Measurements from ENCODE around the gene GRB14. TPM values are rescaled to one million over a fixed set of nuclear protein-coding genes. Genes with fewer than 3 reads are reported as not detected.

GRB14 gene
- total and polyA plus RNA-seq, 2 of the 13 experiments (the other 11 are each of a cell fraction or from before 2014, with no cell fraction given), result 4.6 to 5.8 TPM

DNA sequence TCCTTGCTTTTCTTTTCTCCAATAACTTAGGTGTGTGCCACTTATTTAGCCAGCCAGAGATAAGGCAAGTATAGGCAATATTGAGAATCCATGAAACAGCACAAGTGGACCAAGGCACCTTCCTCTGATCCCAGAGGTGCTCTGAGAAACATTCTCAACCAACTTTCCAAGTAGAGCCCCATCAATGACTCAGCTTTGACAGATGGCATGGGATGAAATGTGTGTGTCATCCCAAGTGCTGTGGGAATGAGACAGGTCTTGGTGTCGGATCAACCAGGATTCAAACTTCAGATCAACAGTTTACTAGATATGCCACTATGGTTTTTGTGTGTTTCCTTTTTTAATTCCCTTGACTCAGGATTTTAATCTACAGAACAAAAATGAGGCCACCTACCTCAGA is 164.0 kb downstream of the GRB14 start (continued):
- TF ChIP-seq, protein P1, sequence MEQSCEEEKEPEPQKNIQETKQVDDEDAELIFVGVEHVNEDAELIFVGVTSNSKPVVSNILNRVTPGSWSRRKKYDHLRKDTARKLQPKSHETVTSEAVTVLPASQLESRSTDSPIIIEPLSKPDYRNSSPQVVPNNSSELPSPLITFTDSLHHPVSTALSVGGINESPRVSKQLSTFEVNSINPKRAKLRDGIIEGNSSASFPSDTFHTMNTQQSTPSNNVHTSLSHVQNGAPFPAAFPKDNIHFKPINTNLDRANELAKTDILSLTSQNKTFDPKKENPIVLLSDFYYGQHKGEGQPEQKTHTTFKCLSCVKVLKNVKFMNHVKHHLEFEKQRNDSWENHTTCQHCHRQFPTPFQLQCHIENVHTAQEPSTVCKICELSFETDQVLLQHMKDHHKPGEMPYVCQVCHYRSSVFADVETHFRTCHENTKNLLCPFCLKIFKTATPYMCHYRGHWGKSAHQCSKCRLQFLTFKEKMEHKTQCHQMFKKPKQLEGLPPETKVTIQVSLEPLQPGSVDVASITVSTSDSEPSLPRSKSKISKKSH (CRISPR knock-in tag; IDR thresholded peaks at IDR 0.05; ENCODE audit: borderline replicate concordance), result no peak
- TF ChIP-seq, protein P2, sequence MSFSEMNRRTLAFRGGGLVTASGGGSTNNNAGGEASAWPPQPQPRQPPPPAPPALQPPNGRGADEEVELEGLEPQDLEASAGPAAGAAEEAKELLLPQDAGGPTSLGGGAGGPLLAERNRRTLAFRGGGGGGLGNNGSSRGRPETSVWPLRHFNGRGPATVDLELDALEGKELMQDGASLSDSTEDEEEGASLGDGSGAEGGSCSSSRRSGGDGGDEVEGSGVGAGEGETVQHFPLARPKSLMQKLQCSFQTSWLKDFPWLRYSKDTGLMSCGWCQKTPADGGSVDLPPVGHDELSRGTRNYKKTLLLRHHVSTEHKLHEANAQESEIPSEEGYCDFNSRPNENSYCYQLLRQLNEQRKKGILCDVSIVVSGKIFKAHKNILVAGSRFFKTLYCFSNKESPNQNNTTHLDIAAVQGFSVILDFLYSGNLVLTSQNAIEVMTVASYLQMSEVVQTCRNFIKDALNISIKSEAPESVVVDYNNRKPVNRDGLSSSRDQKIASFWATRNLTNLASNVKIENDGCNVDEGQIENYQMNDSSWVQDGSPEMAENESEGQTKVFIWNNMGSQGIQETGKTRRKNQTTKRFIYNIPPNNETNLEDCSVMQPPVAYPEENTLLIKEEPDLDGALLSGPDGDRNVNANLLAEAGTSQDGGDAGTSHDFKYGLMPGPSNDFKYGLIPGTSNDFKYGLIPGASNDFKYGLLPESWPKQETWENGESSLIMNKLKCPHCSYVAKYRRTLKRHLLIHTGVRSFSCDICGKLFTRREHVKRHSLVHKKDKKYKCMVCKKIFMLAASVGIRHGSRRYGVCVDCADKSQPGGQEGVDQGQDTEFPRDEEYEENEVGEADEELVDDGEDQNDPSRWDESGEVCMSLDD (CRISPR knock-in tag; IDR thresholded peaks at IDR 0.05; ENCODE audit: borderline replicate concordance), result no peak
- no peak for TF ChIP-seq HES4 (CRISPR knock-in tag; IDR thresholded peaks at IDR 0.05; ENCODE audit: borderline replicate concordance)
- TF ChIP-seq, protein P3, sequence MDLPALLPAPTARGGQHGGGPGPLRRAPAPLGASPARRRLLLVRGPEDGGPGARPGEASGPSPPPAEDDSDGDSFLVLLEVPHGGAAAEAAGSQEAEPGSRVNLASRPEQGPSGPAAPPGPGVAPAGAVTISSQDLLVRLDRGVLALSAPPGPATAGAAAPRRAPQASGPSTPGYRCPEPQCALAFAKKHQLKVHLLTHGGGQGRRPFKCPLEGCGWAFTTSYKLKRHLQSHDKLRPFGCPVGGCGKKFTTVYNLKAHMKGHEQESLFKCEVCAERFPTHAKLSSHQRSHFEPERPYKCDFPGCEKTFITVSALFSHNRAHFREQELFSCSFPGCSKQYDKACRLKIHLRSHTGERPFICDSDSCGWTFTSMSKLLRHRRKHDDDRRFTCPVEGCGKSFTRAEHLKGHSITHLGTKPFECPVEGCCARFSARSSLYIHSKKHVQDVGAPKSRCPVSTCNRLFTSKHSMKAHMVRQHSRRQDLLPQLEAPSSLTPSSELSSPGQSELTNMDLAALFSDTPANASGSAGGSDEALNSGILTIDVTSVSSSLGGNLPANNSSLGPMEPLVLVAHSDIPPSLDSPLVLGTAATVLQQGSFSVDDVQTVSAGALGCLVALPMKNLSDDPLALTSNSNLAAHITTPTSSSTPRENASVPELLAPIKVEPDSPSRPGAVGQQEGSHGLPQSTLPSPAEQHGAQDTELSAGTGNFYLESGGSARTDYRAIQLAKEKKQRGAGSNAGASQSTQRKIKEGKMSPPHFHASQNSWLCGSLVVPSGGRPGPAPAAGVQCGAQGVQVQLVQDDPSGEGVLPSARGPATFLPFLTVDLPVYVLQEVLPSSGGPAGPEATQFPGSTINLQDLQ (CRISPR knock-in tag; IDR thresholded peaks at IDR 0.05), result no peak

DNA sequence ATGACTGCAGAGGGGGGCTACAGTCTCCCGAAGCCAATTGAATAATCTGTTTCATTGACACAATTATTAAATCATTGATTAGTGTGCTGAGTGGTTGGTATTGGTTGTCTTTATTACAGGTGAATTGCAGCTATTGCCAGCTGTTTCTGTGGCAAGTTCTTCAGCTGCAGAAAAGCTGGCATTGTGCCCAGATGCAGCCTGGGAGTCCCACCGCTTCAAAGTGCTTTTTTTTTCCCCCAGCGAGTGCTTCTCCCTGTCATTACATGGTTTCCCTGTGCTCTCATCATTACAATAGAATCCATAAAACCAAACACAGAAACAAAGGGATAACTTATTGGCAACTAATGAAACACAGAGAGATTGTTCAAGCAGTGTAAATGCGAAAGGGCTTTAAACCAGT is 164.7 kb downstream of the GRB14 start:
- Histone ChIP-seq H4K20me1 (ENCODE audit: insufficient read depth, low read length) (no peaks in the 10 kb centered on the region), H3K79me2 (ENCODE audit: insufficient read depth, low read length) (no peaks in the 10 kb centered on the region), H3K27me3 (ENCODE audit: control insufficient read depth in 1 of 2, insufficient read depth in 2 of 2, low read length in 2 of 2) (peaks cover 0 to 22% of the 10 kb centered on the region in 2 experiments; a peak in 2 of 5 replicates), H2AFZ (ENCODE audit: low read length) (no peak overlapping the region), H3K27ac (ENCODE audit: extremely low read length, insufficient read depth, low read length) (no peak overlapping the region), H3K9ac (ENCODE audit: insufficient read depth, low read depth, low read length) (no peak overlapping the region), H3K4me1 (ENCODE audit: insufficient read depth, low read length) (no peaks in the 10 kb centered on the region), H3K36me3 (replicated peaks in 1 of 2; ENCODE audit: control insufficient read depth in 1 of 2, insufficient read depth in 2 of 2, low read length in 2 of 2) (no peaks in the 10 kb centered on the region), H3K4me2 (ENCODE audit: low read depth, low read length) (no peak overlapping the region), H3K9me3 (ENCODE audit: low read length) (no peaks in the 10 kb centered on the region), H3K4me3 (replicated peaks in 1 of 3; ENCODE audit: insufficient read depth in 1 of 3, low read depth in 2 of 3, low read length in 3 of 3) (no peak overlapping the region)
- ChIA-PET CTCF (ENCODE audit: low intra/inter-chr PET ratio, low total read pairs) (no interaction called here), POLR2A (no interaction called here)
- FAIRE-seq, result no peak
- intact Hi-C loops (cut with micrococcal nuclease; ENCODE audit: unreplicated experiment) (no loop called here), in situ Hi-C loops (cut with HindIII; ENCODE audit: extremely low pct_ligation_motif_present, low pct_unique_long_range_greater_than_20kb) (no loop called here)
- TF ChIP-seq SRSF1 (optimal IDR thresholded peaks at IDR 0.05; ENCODE audit: low read depth, low read length) (no peak), ATRX (CRISPR knock-in tag; IDR thresholded peaks at IDR 0.05; ENCODE audit: borderline replicate concordance) (no peak), YY1 (IDR thresholded peaks at IDR 0.05; ENCODE audit: insufficient read depth, insufficient replicate concordance, low read depth, low read length) (no peak), PAWR (CRISPR knock-in tag; IDR thresholded peaks at IDR 0.05; ENCODE audit: borderline replicate concordance) (no peak), ZNF205 (CRISPR knock-in tag; IDR thresholded peaks at IDR 0.05) (no peak), TEAD3 (CRISPR knock-in tag; optimal IDR thresholded peaks at IDR 0.05; ENCODE audit: borderline replicate concordance) (no peak)
- 1% methylated on average over 4 of the region's 4 CpGs for WGBS (ENCODE audit: low lambda C conversion rate)
- no peak for ATAC-seq
- no TSS peak for BruUV-seq (replicated peaks)
- no peak for DNase-seq (ENCODE audit: low spot score)
